GM13977 (cell line): ENCODE data around the gene CCDC7.

ENCODE experiments used
- DNase-seq: peaks from one replicate; pipeline ENCODE4 v3.0.0; 2012; ENCODE audit warnings: low spot score
- CTCF ChIP-seq: IDR thresholded peaks from 2 replicates; pipeline ENCODE4 v1.5.1; 2012; ENCODE audit warnings: mild to moderate bottlenecking, control low read depth; ENCODE audit not compliant: insufficient read depth; ENCODE audit errors: extremely low read depth, missing control alignments
- in situ Hi-C: fragments of 300-500 bp; cut with MboI; formaldehyde crosslinking; loops from one replicate; pipeline ENCODE4 v1.12.0; 2022; ENCODE audit warnings: low sequenced_read_pairs, low pct_unique_long_range_greater_than_20kb, mixed read lengths, inconsistent platforms; ENCODE audit not compliant: unreplicated experiment

The CCDC7 gene

GRCh38 chr10:32446536-32447406, 831 bp downstream of the CCDC7 start:
- in situ Hi-C loops, result no loop called here
- TF ChIP-seq CTCF, result no peak

GRCh38 chr10:32454148-32454547, 8.2 kb downstream of the CCDC7 start:
- in situ Hi-C loops, result no loop called here
- TF ChIP-seq CTCF, result no peak
- DNase-seq, result no peak

More at GRCh38 chr10:32446536-32447406, 831 bp downstream of the CCDC7 start:
- DNase-seq, result no peak

GRCh38 chr10:32459051-32459698, 13.2 kb downstream of the CCDC7 start:
- no peak for TF ChIP-seq CTCF
- in situ Hi-C loops, result no loop called here
- DNase-seq, result no peak

GRCh38 chr10:32461203-32461602, 15.3 kb downstream of the CCDC7 start:
- DNase-seq, result no peak
- in situ Hi-C loops, result no loop called here
- TF ChIP-seq CTCF, result no peak

DNA sequence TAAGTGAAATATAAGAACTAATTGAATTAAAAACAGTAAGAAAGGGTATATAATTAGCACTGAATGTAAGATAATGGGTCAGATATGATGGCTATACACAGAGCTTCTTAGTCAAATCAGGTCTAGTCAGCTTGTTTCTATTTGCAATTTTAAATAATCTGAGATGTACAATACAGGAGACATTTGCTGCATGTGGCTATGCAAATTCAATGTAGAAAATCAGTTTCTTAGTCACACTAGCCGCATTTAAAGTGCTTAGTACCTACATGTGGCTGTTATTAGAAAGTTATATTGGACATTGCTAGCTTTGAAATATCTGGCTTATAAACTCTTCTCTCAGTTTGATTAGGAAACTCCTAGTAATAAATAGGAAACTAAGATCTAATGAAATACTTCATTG, 25.3 kb downstream of the CCDC7 start:
- no peak for DNase-seq
- in situ Hi-C loops, result no loop called here
- no peak for TF ChIP-seq CTCF

DNA sequence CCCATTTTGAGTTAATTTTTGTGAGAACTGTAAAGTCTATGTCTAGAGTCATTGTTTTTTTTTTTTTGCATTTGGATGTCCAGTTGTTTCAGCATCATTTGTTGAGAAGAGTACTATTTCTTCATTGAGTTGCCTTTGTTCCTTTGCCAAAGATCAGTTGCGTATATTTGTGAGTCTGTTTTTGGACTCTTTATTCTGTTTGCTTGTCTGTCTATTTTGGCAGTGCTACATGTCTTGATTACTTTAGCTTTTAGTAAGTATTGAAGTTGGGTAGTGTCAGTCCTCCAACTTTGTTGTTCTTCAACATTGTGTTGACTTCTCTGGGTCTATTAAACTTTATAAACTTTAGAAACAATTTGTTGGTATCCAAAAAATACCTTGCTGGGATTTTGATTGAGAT, 31.6 kb downstream of the CCDC7 start:
- in situ Hi-C loops, result no loop called here
- DNase-seq, result no peak
- no peak for TF ChIP-seq CTCF
